Immature natural killer cell (primary cell): ENCODE results near the gene ENTPD5. TPM values are rescaled to one million over a fixed set of nuclear protein-coding genes. Genes with fewer than 3 reads are reported as not detected.
"Not testable (repeated sequence)": the region's sequence is repeated elsewhere in the genome, so short reads cannot be mapped to it uniquely, and the experiment has no call there.

Experiments used
- DNase-seq, 3 donors: peaks; one replicate each; pipeline ENCODE4 v3.0.0; 2022; ENCODE audit warnings: mixed read lengths in 1 of 3
- H3K27ac Mint-ChIP-seq, 6 donors: one replicate each; pipeline ENCODE4 v1.8.0; 2020; ENCODE audit warnings: mixed read lengths in 6 of 6, mild to moderate bottlenecking in 5 of 6, inconsistent platforms in 4 of 6, moderate library complexity in 3 of 6
- H3K27me3 Mint-ChIP-seq, 3 donors: one replicate each; pipeline ENCODE4 v1.8.0; 2020 to 2021; ENCODE audit warnings: low read depth in 3 of 3, mild to moderate bottlenecking in 3 of 3, mixed read lengths in 3 of 3, moderate library complexity in 3 of 3, inconsistent platforms in 1 of 3
- H3K36me3 Mint-ChIP-seq, 3 donors: one replicate each; pipeline ENCODE4 v1.8.0; 2020; ENCODE audit warnings: mixed read lengths in 3 of 3, inconsistent platforms in 2 of 3, mild to moderate bottlenecking in 2 of 3
- H3K4me1 Mint-ChIP-seq, 2 donors: one replicate each; pipeline ENCODE4 v1.8.0; 2020; ENCODE audit warnings: inconsistent platforms in 2 of 2, mild to moderate bottlenecking in 2 of 2, mixed read lengths in 2 of 2, moderate library complexity in 1 of 2
- H3K4me3 Mint-ChIP-seq, 5 donors: one replicate each; pipeline ENCODE4 v1.8.0; 2020; ENCODE audit warnings: mild to moderate bottlenecking in 5 of 5, mixed read lengths in 5 of 5, inconsistent platforms in 3 of 5, moderate library complexity in 3 of 5
- H3K9me3 Mint-ChIP-seq, 6 donors: one replicate each; pipeline ENCODE4 v1.8.0; 2020; ENCODE audit warnings: mild to moderate bottlenecking in 6 of 6, mixed read lengths in 6 of 6, inconsistent platforms in 4 of 6, moderate library complexity in 3 of 6
- polyA plus RNA-seq, 3 donors: library from polyadenylated mRNA; unstranded; fragments of 300-500 nt; fragmentation: Illumina TruSeq; gene quantifications; one replicate each; pipeline ENCODE4 v1.2.3, GENCODE V29; 2021

The ENTPD5 gene
- polyA plus RNA-seq, 3 donors from 2014 or later = 3.2 to 9.1 (median 3.2) TPM

DNA sequence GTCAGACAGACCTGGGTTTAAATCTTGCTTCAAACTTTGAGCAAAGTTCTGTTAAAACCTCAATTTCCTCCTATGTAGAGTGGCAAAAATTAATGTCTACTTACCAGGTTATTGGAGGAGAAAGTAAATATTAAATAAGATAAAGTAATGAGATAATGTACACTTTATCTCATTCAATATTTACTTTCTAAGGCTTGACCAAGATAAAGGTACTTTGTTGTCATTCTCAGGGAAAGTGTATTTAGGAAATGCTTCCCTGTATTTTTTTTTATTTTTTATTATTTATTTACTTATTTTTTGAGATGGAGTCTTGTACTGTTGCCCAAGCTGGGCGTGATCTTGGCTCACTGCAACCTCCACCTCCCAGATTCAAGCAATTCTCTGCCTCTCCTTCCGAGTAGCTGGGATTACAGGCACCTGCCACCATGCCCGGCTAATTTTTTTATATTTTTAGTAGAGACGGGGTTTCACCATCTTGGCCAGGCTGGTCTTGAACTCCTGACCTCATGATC, 73.9 kb downstream of the ENTPD5 start:
- DNase-seq = no peak
- Mint-ChIP-seq H3K27me3 (peaks cover 0 to 8% (median 5%) of the 10 kb centered on the region in 3 donors), H3K4me1 (peaks cover 8 to 17% of the 10 kb centered on the region in 2 donors), H3K27ac (no peak overlapping the region), H3K9me3 (no peaks in the 10 kb centered on the region), H3K36me3 (peaks cover 3 to 11% (median 9%) of the 10 kb centered on the region in 3 donors), H3K4me3 (no peak overlapping the region)

DNA sequence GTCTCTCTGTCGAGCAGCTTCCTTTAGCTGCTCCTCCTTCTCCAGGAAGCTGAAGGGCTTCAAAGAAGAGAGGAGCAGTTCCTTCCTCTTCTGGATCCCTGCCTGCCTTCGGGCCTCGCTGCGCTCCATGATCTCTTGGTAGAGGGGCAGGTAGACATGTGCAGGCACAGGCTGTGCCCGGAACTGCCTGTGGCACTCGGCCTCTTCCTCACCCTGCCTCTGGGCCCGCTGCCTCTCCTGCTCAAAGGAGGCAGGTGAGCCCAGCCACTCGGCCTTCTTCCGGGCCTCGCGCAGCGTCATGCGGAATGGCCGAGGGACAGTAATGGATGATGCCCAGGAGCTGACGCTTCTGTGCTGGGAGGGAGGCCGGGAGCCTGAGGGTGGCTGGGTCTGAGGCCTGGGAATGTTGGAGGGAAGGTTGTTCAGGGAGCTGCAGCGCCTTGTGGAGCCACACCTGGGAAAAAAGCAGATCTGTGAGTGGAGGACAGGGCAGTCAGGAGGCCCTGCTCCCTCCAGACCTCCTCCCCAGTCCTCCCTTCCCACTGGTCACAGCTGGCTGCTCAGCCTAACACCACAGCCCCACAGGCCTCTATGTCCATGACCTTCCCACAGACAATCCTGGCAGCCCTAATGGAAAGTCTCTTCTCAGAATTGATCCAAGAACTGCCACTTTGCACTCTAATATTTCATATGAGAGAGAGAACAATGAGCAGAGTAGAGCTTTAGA, 74.5 kb downstream of the ENTPD5 start:
- H3K9me3 Mint-ChIP-seq = no peaks in the 10 kb centered on the region
- no peak overlapping the region for H3K27ac Mint-ChIP-seq
- H3K4me1 Mint-ChIP-seq = peaks cover 2 to 11% of the 10 kb centered on the region in 2 donors
- peaks cover 0 to 2% (median 0%) of the 10 kb centered on the region in 3 donors for H3K27me3 Mint-ChIP-seq
- H3K4me3 Mint-ChIP-seq = no peak overlapping the region
- H3K36me3 Mint-ChIP-seq = peaks cover 3 to 11% (median 9%) of the 10 kb centered on the region in 3 donors
- no peak for DNase-seq

DNA sequence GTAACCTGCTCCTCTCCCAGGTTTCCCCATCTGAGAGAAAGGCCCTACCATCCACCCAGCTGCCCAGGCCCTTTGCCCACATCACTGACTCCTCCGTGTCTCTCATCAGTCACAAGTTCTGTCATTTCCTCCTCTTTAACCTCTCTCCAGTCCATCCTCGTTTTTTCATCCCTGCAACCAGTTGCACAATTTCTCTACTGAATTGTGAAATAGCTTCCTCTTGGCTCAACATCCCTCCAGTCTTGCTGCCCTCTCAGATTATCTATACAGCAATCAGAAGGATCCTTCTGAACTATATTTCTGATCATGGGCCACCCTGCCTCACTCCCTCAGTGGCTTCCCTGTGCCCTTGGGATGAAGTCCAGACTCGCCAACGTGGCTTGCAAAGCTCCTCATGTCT, 76.0 kb downstream of the ENTPD5 start:
- peaks cover 0 to 6% of the 10 kb centered on the region in 2 donors for H3K4me1 Mint-ChIP-seq
- no peaks in the 10 kb centered on the region for H3K27me3 Mint-ChIP-seq
- H3K36me3 Mint-ChIP-seq = peaks cover 3 to 11% (median 9%) of the 10 kb centered on the region in 3 donors
- no peak overlapping the region for H3K4me3 Mint-ChIP-seq
- no peak overlapping the region for H3K27ac Mint-ChIP-seq
- DNase-seq = no peak
- H3K9me3 Mint-ChIP-seq = no peaks in the 10 kb centered on the region

DNA sequence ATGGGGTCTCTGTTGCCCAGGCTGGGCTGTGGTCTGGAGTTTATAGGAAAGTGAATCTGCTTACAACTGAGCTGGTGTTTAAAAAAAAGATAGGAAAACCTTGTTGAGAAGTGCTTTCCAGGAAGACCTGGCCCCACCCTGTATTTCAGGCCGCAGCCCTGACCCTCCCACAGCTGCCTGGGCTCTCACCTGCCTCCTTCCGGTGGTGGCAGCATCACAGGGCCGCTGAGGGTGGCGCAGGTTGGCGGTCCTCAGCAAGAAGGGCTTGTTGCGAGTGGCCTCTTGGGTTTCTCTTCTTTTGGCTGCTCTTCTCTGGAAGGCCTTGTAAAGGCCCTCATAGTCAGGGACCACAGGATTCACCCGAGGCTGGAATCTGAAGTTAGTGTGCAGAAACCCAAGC, 76.9 kb downstream of the ENTPD5 start:
- Mint-ChIP-seq H3K27me3 (no peaks in the 10 kb centered on the region), H3K4me1 (no peaks in the 10 kb centered on the region), H3K9me3 (no peaks in the 10 kb centered on the region), H3K36me3 (peaks cover 3 to 11% (median 9%) of the 10 kb centered on the region in 3 donors), H3K27ac (no peak overlapping the region), H3K4me3 (no peak overlapping the region)
- DNase-seq = no peak

DNA sequence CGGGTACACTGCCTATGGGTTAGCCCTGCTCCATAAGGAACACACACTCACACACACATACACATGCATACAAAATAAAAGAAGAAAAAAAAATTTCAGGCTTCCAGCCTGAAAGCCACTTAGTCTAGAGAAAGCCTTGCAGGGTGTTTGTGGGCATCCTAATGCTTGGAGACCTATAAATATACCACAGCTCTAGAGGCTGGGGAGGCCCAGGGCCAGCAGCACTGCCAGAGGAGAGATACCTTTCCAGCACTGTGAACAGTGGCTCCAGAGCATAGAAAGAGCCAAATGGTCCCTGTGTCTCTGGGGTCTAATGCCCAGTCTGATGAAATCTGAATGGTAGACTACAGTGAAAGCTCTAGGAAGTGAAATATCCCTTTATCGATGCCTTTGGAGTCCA, 82.1 kb downstream of the ENTPD5 start:
- H3K36me3 Mint-ChIP-seq = peaks cover 4 to 14% (median 10%) of the 10 kb centered on the region in 3 donors
- no peaks in the 10 kb centered on the region for H3K4me1 Mint-ChIP-seq
- H3K27ac Mint-ChIP-seq = peak overlapping the region in 1 of 6 donors; percentile 18
- no peaks in the 10 kb centered on the region for H3K9me3 Mint-ChIP-seq
- no peak overlapping the region for H3K4me3 Mint-ChIP-seq
- peaks cover 0 to 2% (median 0%) of the 10 kb centered on the region in 3 donors for H3K27me3 Mint-ChIP-seq
- no peak for DNase-seq

DNA sequence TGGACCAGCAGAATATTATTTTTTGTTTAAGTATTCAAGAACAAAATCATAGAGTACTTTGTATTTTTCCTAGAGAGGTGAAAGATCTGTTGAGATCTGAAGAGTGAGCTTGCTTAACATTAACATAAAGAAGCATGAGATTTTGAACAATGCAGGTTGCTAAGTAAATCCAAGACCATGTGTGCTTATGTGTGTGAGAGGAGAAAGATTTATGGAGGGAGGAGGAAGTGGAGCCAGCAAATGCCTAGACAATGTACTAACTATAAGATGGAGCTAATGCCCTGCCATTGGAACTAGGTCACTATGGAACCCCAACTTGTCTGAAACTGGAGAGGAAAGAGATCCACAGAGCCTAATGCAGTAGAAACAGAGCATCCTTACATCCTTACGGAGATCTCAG, 82.5 kb downstream of the ENTPD5 start:
- Mint-ChIP-seq H3K9me3 (no peaks in the 10 kb centered on the region), H3K4me3 (no peak overlapping the region), H3K27me3 (peaks cover 0 to 2% (median 0%) of the 10 kb centered on the region in 3 donors), H3K27ac (peak overlapping the region in 2 of 6 donors; percentile 9 to 40), H3K4me1 (no peaks in the 10 kb centered on the region), H3K36me3 (peaks cover 4 to 18% (median 15%) of the 10 kb centered on the region in 3 donors)
- no peak for DNase-seq

DNA sequence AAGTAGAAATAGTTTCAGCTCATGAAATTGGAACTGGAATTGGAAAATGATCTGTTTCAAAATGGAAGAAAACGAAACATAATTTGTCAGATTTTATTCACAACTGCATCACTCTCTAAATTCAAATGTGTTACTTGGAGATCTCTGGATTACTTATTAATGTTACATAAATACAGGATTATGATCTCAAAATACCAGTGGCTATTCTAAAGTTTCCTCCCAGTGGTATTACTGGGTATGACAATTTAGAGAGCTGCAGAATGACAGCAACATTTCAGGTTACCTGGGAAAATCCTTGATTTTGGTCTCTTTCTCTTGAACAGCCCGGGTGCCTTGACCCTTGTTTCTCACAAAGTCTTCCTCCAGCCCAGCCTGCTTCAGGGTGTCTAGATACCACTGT, 83.4 kb downstream of the ENTPD5 start:
- Mint-ChIP-seq H3K9me3 (no peaks in the 10 kb centered on the region), H3K4me3 (no peak overlapping the region), H3K27ac (peak overlapping the region in 3 of 6 donors; percentile 9 to 65 (median 53)), H3K36me3 (peaks cover 4 to 26% (median 16%) of the 10 kb centered on the region in 3 donors), H3K4me1 (no peaks in the 10 kb centered on the region), H3K27me3 (peaks cover 0 to 2% (median 0%) of the 10 kb centered on the region in 3 donors)
- DNase-seq = no peak

GRCh38 chr14:73924337-73924736, 94.8 kb downstream of the ENTPD5 start:
- no peak for DNase-seq
- Mint-ChIP-seq H3K36me3 (peaks cover 28 to 69% (median 41%) of the 10 kb centered on the region in 3 donors), H3K27me3 (peaks cover 0 to 1% (median 0%) of the 10 kb centered on the region in 3 donors), H3K4me3 (no peak overlapping the region), H3K27ac (no peak overlapping the region), H3K9me3 (no peaks in the 10 kb centered on the region), H3K4me1 (peaks cover 0 to 15% of the 10 kb centered on the region in 2 donors)

DNA sequence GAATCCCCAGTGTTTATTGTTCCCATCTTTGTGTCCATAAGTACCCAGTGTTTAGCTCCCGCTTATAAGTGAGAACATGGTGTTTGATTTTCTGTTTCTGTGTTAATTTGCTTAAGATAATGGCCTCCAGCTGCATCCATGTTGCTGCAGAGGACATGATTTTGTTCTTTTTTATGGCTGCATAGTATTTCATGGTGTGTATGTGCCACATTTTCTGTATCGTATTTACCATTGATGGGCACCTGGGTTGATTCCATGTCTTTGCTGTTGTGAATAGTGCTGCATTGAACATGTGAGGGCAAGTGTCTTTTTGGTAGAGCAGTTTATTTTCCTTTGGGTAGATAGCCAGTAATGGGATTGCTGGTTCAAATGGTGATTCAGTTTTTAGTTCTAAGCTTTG, 99.6 kb downstream of the ENTPD5 start:
- H3K27ac Mint-ChIP-seq, H3K27me3 Mint-ChIP-seq, DNase-seq, H3K9me3 Mint-ChIP-seq, H3K4me1 Mint-ChIP-seq, H3K4me3 Mint-ChIP-seq: not testable (repeated sequence)
- H3K36me3 Mint-ChIP-seq = peaks cover 17 to 44% (median 19%) of the 10 kb centered on the region in 3 donors

DNA sequence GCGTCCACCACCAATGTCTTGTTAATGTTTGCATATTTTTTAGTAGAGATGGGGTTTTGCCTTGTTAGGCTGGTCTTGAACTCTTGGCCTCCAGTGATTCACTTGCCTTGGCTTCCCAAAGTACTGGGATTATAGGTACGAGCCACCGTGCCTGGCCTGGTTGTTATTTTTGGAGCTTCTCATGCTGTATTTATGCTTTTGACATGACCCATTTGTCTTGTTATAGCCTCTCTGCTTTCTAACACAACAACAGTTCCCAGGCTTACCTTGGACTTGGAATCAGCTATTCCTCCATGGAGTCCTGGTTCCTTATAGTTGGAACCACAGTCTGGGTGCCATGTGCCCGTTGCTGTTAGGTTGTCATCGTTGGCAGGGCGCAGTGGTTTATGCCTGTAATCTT, 102.8 kb downstream of the ENTPD5 start:
- peak overlapping the region in 4 of 6 donors; percentile 8 to 67 (median 22) for H3K27ac Mint-ChIP-seq
- peaks cover 3 to 10% of the 10 kb centered on the region in 2 donors for H3K4me1 Mint-ChIP-seq
- no peak for DNase-seq
- peaks cover 32 to 46% (median 40%) of the 10 kb centered on the region in 3 donors for H3K36me3 Mint-ChIP-seq
- H3K9me3 Mint-ChIP-seq = no peaks in the 10 kb centered on the region
- H3K27me3 Mint-ChIP-seq = peaks cover 0 to 2% (median 1%) of the 10 kb centered on the region in 3 donors
- H3K4me3 Mint-ChIP-seq = no peak overlapping the region

- no peak for DNase-seq
- Mint-ChIP-seq H3K4me1 (peaks cover 5 to 16% of the 10 kb centered on the region in 2 donors), H3K36me3 (peaks cover 49 to 56% (median 55%) of the 10 kb centered on the region in 3 donors), H3K4me3 (no peak overlapping the region), H3K9me3 (no peaks in the 10 kb centered on the region), H3K27ac (no peak overlapping the region), H3K27me3 (peaks cover 1 to 2% (median 1%) of the 10 kb centered on the region in 3 donors)
Observed at GRCh38 chr14:73913256-73913655, 105.8 kb downstream of the ENTPD5 start.

DNA sequence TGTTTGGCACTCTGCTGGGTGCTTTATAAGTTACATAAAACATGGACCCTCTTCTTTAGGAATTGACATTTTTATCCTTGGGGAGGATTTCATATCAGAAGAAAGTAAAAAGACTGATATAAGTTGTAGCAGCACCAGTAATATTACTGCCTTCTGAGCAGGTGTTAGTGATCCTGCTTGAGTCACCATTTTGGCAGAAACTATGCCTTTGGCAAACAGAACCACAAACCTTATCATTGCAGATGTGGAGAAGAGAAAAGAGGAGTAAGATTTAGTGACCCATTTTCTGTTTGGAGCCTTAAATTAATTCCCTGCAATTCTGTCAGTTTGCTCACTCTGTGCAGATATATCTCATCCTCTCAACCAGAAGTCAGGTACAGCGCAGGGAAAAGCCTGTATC, 109.4 kb downstream of the ENTPD5 start:
- no peak for DNase-seq
- Mint-ChIP-seq H3K36me3 (peaks cover 63 to 74% (median 63%) of the 10 kb centered on the region in 3 donors), H3K9me3 (no peaks in the 10 kb centered on the region), H3K4me1 (peaks cover 2 to 7% of the 10 kb centered on the region in 2 donors), H3K27me3 (peaks cover 1 to 2% (median 1%) of the 10 kb centered on the region in 3 donors), H3K4me3 (no peak overlapping the region), H3K27ac (peak overlapping the region in 3 of 6 donors; percentile 0 to 64 (median 64))
